ENCODE results near the gene POLR2L. TPM values are rescaled to one million over a fixed set of nuclear protein-coding genes. Genes with fewer than 3 reads are reported as not detected.

POLR2L gene
- total RNA-seq, 1 donor from 2014 or later: 114 TPM

DNA sequence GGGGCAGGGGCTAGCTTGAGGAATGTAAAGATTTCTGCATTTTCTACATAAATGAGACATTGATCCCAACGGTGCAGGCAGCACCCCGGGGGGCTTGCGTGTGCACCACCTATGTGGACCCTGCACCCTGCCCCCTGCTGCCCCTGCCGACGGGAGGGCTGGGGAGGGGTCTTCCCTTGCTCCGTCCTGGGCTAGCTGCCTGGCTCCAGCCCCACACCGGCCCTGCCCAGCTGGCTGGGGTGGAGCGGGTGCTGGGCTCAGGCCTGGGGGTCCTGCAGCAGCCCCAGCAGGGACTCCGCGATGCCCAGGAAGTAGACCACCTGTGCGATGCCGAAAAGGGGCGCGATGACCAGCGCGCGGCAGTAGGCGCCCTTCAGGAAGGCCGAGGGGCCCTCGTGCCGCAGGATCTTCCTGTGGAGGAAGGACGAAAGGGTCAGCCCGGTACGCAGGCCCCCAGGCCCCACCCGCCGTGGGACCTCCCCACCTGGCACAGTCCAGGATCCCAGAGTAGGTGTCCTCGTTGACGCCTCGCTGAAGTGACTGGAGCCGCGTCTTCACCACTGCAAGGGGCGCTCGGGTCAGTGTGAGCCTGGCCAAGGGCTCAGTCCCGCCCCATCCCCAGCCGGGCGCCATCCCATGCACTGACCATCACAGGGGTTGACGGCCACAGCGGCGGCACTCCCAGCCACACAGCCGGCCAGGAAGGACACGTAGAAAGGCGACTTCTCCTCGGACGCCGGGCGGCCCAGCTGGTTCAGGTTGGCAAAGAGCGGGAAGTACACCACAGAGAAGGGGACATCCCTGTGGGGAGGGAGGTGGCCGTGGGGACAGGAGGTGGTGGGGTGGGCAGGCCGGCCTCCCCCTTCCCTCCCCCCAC, 50.4 kb downstream of the POLR2L start:
- intact Hi-C loops (cut with micrococcal nuclease): no loop called here

GRCh38 chr11:790721-791564, 51.4 kb downstream of the POLR2L start:
- Mint-ChIP-seq H3K36me3 (ENCODE audit: low read depth) (peaks cover 4% of the 10 kb centered on the region), H3K4me3 (no peak overlapping the region), H3K4me1 (ENCODE audit: low read depth) (no peaks in the 10 kb centered on the region), H3K27ac (no peak overlapping the region), H3K27me3 (ENCODE audit: insufficient read depth) (no peaks in the 10 kb centered on the region), H3K9me3 (no peaks in the 10 kb centered on the region)
- intact Hi-C loops (cut with micrococcal nuclease): no loop called here
- no peak for DNase-seq (ENCODE audit: low spot score)

More for the DNA sequence above, 50.4 kb downstream of the POLR2L start:
- DNase-seq (ENCODE audit: low spot score): no peak
- no peak overlapping the region for H3K4me3 Mint-ChIP-seq
- H3K4me1 Mint-ChIP-seq (ENCODE audit: low read depth): peaks cover 4% of the 10 kb centered on the region
- peaks cover 6% of the 10 kb centered on the region for H3K36me3 Mint-ChIP-seq (ENCODE audit: low read depth)
- H3K27ac Mint-ChIP-seq: no peak overlapping the region
- no peaks in the 10 kb centered on the region for H3K9me3 Mint-ChIP-seq
- H3K27me3 Mint-ChIP-seq (ENCODE audit: insufficient read depth): no peaks in the 10 kb centered on the region

- H3K27ac Mint-ChIP-seq: no peak within 1 kb of the TSS
- H3K4me3 Mint-ChIP-seq: peak within 1 kb of the TSS; percentile 39
- DNase-seq (ENCODE audit: low spot score): peak; percentile 52
- H3K36me3 Mint-ChIP-seq (ENCODE audit: low read depth): peaks cover 4% of the 10 kb centered on the region
- H3K27me3 Mint-ChIP-seq (ENCODE audit: insufficient read depth): no peaks in the 10 kb centered on the region
- no peaks in the 10 kb centered on the region for H3K9me3 Mint-ChIP-seq
- no peaks in the 10 kb centered on the region for H3K4me1 Mint-ChIP-seq (ENCODE audit: low read depth)
- intact Hi-C loops (cut with micrococcal nuclease): no loop called here
Observed at GRCh38 chr11:789943-790342, 52.4 kb downstream of the POLR2L start, which contains the start of gene CEND1. Gene CEND1 (minus strand): TSS chr11:790090. CDS start chr11:788576, 1,514 bp downstream.

Other genes with a start within 250 kb of the POLR2L start
- gene IRF7, start 226.6 kb downstream of the POLR2L start, total RNA-seq: 56.6 and 63.1 TPM in 2 replicates
- not detected in 2 replicates for gene CDHR5, start 217.6 kb downstream of the POLR2L start, total RNA-seq
- not detected in 2 replicates for gene SCT, start 215.3 kb downstream of the POLR2L start, total RNA-seq
- 0.34 and 0.47 TPM in 2 replicates for gene DRD4, start 205.3 kb downstream of the POLR2L start, total RNA-seq
- gene DEAF1, start 147.3 kb downstream of the POLR2L start, total RNA-seq: 72.2 and 72.7 TPM in 2 replicates
- 14.2 and 14.7 TPM in 2 replicates for gene TMEM80, start 146.7 kb downstream of the POLR2L start, total RNA-seq
- 16.8 and 20.2 TPM in 2 replicates for gene EPS8L2, start 136.3 kb downstream of the POLR2L start, total RNA-seq
- gene TALDO1, start 95.1 kb downstream of the POLR2L start, total RNA-seq: 269 and 283 TPM in 2 replicates
- gene GATD1, start 65.0 kb downstream of the POLR2L start, total RNA-seq: 70.4 and 81.7 TPM in 2 replicates
- gene CEND1, start 52.4 kb downstream of the POLR2L start, total RNA-seq: 7.1 and 7.2 TPM in 2 replicates
- gene SLC25A22, start 44.2 kb downstream of the POLR2L start, total RNA-seq: 87.6 and 92.0 TPM in 2 replicates
- 25.2 and 27.9 TPM in 2 replicates for gene PIDD1, start 37.3 kb downstream of the POLR2L start, total RNA-seq
- gene RPLP2, start 32.6 kb downstream of the POLR2L start, total RNA-seq: 2,072 and 2,148 TPM in 2 replicates
- gene PNPLA2, start 23.6 kb downstream of the POLR2L start, total RNA-seq: 63.3 and 64.0 TPM in 2 replicates
- 1.1 and 1.3 TPM in 2 replicates for gene CRACR2B, start 14.6 kb downstream of the POLR2L start, total RNA-seq
- gene CD151, start 9.6 kb downstream of the POLR2L start, total RNA-seq: 80.6 and 82.3 TPM in 2 replicates
- gene TSPAN4, start 323 bp upstream of the POLR2L start, total RNA-seq: 12.8 and 13.9 TPM in 2 replicates
- 108 and 110 TPM in 2 replicates for gene CHID1, start 68.3 kb upstream of the POLR2L start, total RNA-seq
- 49.7 and 60.4 TPM in 2 replicates for gene AP2A2, start 83.3 kb upstream of the POLR2L start, total RNA-seq
- not detected in 2 replicates for gene MUC6, start 194.2 kb upstream of the POLR2L start, total RNA-seq
- gene MUC2, start 232.3 kb upstream of the POLR2L start, total RNA-seq: not detected in 2 replicates